ENCODE measurements around the gene PFDN6.

- TF ChIP-seq POLR2A (IDR thresholded peaks at IDR 0.05) (no peak), CTCF (IDR thresholded peaks at IDR 0.05) (no peak)
Measured at GRCh38 chr6:33276581-33276863, 12.9 kb upstream of the PFDN6 start.

Data from testis (tissue), 2 donors.